ENCODE results near the gene MELTF. TPM values are rescaled to one million over a fixed set of nuclear protein-coding genes. Genes with fewer than 3 reads are reported as not detected.
A peak's percentile ranks its signal among the peaks of the same experiment; 100 is the strongest.

MELTF gene
- total RNA-seq, 1 donor from 2014 or later = 10.8 TPM

DNA sequence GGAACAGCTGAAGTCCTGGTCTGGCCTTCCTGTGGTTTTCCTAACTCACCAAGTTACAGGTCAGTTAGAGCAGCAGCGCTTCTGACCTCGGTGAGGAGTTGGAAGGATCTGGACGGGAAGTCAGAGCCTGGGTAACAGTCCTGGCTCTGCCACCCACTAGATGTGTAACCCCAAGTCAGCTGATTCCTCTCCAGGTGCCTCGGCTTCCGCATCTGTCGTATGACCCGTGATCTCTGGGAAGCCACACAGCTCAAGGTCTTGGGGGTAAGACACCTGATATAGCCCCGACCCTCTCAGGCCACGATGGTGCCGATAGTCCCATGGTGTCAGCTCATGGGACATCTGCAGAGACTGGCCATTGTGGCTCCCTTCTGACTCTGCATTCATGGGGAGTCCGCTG is 52.7 kb downstream of the MELTF start:
- intact Hi-C loops (cut with DNase I) = loop anchor here (5.0 kb wide), 1 partner anchor 210 kb away; no protein-coding TSS in a partner anchor

DNA sequence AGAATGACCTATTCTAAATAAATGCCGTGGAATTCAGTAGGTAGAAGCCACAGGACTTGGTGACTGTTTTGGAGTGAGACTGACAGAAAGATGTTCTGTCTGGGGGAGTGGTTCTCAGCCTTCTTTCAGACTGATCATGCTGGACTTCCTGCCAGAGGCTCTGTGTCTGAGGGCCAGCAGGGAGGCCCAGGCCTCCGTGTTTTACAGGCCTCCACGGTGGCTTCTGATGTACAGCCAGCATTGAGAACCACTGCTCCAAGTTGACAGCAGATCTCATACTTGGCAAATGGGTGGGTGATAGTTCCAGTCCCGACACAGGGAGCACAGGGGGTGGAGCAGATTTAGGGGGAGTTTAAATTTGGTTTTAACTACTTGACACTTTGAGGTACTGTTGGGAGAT is 54.3 kb downstream of the MELTF start:
- intact Hi-C loops (cut with DNase I) = loop anchor here (5.0 kb wide), 1 partner anchor 212 kb away; no protein-coding TSS in a partner anchor
- peak; percentile 61 for DNase-seq (ENCODE audit: low spot score)

More for the DNA sequence above, 52.7 kb downstream of the MELTF start:
- peak; percentile 67 for DNase-seq (ENCODE audit: low spot score)

DNA sequence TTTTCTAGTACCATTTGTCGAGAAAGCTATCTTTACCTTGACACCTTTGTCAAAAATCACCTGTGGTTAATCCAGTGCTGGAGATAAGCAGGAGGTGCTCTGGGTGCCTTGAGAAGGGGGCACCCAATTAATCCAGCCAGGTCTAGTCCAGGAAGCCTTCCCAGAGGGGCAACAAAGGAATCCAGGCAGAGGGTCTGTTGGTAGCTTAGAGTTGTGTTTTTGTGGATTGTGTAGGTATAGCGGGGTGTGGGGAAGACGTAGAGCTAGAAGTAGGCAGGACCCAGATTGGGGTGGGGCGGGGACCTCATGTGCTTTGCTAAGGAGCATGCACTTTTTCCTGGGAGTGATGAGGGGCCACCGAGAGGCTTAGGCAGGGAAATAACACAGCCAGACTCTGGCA is 55.0 kb downstream of the MELTF start:
- intact Hi-C loops (cut with DNase I) = loop anchor here (5.0 kb wide), 2 partner anchors 213 to 367 kb away; no protein-coding TSS in a partner anchor
- peak; percentile 9 for DNase-seq (ENCODE audit: low spot score)

DNA sequence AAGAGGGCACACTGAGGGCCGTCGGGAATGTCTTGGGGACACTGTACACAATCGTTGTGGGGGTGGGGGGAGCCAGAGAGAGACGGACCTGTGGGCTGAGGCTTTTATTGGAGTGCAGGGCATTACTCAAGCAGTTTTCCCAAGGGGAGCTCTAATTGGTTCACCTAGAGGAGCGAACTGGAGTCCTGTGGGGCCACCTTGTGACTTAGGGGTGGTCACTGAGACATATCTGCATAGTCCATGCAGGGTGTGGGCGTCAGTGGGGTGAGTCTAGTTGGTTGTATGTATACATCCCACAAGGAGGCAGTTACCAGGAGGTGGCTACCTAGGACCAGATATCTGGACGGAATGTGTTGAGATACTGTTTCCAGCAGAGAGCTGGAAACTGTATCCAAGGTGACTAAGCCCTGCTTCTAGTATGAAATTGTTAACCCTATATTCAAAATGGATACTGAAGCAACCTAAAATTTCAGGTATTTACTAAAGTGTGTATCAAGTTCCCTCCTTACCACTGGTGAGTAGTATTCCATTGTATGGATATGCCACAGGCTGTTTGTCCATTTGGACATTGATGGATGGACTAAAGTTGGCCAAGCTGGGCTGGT is 58.4 kb downstream of the MELTF start:
- intact Hi-C loops (cut with DNase I) = loop anchor here (5.0 kb wide), 1 partner anchor 364 kb away; no protein-coding TSS in a partner anchor
- DNase-seq (ENCODE audit: low spot score) = no peak

DNA sequence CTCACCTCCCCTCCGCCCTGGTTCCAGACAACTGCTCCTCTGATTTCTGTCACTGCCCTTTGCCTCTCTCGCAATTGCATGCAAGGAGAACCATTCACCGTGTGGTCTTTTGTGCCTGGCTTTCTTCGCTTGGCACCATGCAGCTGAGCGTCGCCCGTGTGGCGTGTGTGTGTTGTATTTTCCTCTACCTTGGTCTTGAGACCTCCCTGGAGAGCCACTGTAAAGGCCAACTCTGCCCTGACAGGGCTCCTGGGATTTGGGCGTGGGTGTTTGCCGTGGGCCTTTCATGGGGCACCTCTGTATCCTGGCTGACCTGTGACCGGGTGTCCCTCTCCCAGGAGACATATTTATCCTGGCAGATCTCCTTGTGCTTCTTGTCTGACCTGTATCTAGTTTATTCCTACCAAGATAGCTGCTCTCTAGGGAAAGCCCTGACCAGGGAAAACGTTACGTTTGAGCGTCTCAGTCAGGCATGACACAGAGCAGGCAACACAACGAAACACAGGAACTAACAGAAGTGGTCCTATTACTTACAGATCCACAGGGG is 59.0 kb downstream of the MELTF start:
- intact Hi-C loops (cut with DNase I) = loop anchor here (5.0 kb wide), 1 partner anchor 363 kb away; no protein-coding TSS in a partner anchor
- DNase-seq (ENCODE audit: low spot score) = no peak

DNA sequence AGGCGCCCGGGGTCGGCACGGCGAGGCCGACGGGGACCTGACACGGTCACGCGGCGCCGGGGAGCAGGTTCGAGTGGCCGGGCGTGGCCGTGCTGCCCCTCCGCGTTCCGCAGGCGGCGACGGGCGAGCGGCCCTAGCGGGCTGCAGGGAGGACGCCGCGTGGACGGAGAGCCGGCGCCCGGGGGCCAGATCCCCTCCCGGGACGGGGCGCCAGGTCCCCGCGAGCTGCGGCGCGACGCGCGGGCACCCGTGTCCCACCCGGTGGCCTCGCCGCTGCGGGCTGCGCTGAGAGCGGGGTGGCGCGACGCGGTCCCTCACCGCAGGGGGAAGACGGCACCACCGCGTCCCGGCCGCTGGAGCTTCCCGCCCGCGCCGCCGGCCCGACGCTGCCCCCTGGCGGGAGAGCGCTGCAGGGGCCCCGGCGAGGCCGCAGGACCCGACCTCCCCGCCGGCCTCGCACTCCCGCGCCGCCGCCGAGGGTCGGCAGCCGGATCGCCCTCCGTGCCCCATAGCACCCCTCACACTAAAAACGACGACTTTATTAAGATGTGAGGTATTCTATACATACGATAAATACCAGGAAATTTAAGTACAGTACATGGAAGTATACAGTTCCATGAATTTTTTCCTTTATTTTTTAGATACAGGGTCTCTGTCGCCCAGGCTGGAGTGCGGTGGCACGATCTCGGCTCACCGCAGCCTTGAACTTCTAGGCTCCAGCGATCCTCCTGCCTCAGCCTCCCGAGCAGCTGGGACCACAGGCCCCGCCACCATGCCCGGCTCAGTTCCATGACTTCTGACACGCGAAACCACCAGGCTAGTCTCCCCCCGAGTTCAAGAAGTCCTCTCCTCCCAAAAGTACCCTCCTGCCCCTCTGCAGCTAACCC is 59.7 kb downstream of the MELTF start:
- intact Hi-C loops (cut with DNase I) = loop anchor here (2.0 to 5.0 kb wide), 2 partner anchors 131 to 363 kb away; no protein-coding TSS in a partner anchor
- DNase-seq (ENCODE audit: low spot score) = peak; percentile 85

DNA sequence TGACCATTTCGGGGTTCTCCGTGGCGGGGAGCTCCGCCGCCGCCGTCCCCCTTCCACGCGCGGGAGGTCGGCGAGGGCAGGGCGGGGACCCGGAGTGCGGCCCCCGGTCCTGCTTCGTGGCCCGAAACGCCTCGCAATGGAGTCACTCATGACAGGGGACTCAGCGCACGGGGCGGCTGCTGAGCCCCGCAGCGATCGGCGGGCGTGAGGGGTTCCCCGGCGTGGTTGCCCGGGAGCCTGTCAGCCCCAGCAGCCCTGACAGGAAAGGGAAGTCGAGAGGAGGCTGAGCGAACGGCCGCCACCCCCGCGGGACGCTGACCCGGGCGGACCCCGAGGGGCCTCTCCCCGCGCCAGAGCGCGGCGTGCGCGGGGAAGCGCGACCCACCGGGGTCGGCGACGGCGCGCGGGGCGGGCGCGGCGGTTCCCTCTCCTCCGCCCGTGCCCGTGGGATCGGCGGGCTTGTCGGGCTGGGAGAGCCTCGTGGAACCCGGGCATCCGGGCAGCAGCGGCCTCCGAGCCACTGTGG is 60.4 kb downstream of the MELTF start:
- intact Hi-C loops (cut with DNase I) = loop anchor here (2.0 kb wide), 1 partner anchor 130 kb away; no protein-coding TSS in a partner anchor

DNA sequence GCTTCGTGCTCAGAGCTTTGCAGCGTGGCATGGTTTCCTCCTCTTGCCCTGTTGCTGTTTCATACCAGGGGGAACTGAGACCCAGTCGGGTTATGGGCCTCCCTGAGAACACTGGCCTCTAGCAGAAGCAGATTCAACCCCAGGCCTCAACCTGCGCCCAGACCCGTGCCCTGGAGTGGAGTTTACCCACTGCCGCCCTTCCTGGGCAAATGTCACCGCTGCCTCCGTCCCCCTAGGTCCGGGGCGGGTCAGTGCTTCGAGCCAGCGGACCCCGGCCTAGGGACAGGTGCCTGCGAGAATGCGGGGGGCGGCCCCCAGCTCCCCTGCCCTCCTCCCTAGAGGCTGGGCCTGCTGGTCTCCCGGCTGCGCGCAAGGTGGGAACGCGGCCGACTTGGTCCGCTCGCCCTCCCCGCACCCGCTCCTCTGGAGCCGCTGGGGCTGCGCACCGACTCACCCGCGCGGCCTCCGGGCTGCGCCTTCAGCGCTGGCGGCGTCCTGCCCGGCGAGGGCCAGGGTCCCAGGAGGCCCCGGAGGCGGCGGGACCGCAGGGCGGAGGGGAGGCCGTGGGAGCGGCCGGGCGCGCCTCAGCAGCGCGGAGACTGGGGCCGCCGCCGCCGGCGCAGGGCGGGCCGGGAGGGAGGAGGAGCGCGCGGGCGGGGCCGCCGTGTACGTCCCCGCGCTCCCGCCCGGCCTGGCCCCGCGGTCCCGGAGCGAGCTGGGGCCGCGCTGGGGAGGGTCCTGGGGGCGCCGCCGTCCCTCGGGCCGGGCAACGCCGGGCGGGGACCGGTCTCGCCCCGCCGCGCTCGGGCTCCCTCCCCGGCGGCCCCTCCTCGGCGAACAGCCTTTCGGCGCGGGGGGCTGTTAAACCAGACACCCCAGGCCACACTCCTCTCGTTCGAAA is 61.1 kb downstream of the MELTF start, which contains the start of gene PIGZ:
Gene PIGZ (minus strand): TSS at position 601 of the 901 bp plus-strand sequence. CDS start 16,802 bp downstream, outside the sequence.
- intact Hi-C loops (cut with DNase I) = loop anchor here (2.0 kb wide), 1 partner anchor 130 kb away; no protein-coding TSS in a partner anchor
- DNase-seq (ENCODE audit: low spot score) = no peak

More for the DNA sequence above, 60.4 kb downstream of the MELTF start:
- no peak for DNase-seq (ENCODE audit: low spot score)

DNA sequence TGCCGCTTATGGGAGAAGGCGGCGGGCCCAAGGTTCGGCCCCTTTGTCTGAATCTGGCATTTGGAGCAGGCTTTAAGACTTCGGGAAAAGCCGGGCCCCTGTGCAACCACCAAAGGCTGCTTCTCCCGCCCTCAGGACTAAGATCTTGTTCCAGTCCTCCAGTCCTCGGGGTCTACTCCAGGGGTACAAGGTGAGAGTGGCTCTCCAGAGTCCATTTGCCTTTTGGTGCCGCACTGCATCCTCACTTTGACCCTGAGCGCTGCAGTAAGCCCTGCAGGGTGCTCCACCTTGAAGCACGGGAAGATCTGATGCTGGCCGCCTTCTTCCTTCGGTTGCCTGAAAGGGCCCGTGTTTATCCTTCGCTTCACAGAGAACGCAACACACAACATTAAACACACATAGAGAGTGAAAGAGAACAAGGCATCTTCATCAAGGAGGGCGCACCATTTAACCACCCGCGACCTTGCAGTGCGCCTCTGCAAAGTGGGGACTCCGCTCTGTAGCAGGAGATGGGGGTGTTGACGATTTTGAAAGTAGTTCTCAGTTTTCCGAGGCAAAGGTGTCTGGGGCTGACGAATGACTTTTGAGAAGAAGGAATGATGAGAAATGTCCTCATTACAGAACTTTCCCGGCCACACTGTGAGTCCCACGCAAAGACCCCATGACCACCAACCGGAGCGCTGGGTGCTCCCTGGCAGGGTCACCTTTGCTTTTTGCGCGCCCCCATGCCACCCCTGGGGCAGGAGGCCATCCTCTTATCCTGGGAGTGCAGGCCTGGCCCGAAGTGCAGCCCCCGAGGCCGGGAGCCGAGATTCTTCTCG is 62.0 kb downstream of the MELTF start:
- intact Hi-C loops (cut with DNase I) = loop anchor here (2.0 kb wide), 1 partner anchor 129 kb away; no protein-coding TSS in a partner anchor
- DNase-seq (ENCODE audit: low spot score) = no peak

DNA sequence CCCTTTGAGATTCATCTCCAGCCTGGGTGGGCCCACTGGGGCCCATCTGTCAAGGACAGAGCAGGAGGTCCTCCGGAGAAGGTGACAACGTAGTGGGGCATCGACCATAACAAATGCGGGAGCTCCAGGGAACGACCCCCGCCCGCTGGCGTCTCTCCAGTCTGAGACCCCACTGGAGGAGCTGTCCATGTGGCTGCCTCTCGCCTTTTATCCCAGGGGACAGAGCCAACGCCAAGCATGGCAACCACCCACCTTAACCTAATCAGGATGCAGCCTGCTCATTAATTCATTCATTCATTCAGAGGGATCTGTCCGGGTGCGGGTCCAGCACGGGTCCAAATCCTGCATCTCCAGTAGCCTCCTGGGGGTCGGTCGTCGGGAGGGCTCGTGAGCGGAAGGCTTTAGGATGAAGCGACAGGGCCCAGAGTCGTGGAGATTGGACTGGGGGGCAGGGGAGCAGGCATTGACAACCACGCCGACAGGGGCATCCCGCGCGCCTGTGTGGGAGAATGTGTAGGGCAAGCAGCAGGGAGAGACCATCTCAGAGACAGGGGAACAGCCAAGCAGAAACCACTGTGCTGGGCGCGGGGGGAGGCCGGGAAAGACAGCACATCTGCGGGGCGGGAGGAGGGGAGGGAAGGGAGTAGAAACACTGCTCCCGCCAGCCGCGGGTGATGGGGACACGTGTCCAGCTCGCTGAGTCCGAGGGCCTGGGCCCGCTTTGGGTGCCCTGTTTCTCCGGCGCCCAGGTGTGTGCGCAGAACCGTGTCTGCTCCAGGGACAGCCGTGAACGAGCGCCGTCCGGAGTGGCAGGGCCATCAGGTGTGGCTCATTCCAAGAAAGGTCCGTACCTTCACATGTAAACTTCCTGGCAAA is 62.9 kb downstream of the MELTF start:
- intact Hi-C loops (cut with DNase I) = no loop called here
- DNase-seq (ENCODE audit: low spot score) = no peak

DNA sequence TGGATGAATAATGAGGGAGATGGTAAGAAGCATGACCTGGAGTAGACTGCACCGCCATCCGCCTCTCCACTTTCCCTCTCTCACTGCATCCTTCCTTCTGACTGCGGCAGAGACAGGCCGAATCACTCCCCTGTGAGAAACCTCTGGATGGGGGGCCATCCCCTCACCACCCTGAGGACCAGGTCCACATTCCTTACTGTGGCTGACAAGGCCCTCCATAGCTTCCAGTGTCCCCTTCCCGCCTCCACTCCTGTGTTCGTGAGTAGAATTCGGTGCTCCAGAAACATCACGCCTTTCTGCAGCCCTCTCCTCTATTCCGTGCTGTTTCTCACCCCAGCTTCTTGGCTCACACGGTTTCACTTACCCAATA is 63.8 kb downstream of the MELTF start:
- DNase-seq (ENCODE audit: low spot score) = no peak
- intact Hi-C loops (cut with DNase I) = no loop called here

DNA sequence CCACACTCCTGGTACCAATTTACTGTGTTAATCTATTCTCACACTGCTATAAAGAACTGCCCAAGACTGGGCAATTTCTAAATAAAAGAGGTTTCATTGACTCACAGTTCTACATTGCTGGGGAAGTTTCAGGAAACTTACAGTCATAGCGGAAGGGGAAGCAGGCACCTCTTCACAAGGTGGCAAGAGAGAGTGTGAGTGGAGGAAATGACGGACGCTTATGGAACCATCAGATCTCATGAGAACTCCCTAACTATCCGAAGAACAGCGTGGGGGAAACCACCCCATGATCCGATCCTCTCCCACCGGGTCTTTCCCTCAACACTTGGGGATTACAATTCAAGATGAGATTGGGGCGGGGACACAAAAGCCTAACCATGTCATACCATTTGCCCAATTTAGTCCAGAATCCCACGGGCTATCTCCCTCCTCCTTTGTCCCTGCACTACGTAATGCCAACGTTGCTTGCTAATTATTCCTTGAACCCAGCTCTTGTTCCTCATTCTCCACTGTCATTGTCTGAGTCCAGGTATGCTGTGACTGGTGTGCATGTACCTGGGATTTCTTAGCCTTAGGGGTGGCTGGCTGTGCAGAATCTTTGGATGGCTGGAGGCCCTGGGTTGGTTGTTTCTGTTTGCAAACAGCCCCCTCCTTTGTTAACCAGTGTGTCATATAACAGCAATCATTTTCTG is 64.4 kb downstream of the MELTF start:
- intact Hi-C loops (cut with DNase I) = no loop called here
- no peak for DNase-seq (ENCODE audit: low spot score)

DNA sequence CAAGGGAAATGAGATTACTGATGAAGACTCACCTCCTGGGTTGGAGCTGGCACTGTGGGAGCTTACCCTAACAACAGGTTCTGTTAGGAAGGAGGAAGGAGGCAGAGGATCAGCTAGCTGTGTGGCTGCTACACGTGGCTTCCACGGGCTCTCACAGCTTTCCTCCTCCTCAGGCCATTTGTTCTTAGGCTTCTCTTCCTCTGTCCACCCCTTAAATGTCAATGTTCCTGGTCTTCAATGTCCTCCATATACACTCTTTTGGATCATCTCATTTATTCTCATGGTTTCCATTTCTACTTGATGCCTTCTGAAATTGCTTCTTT is 66.0 kb downstream of the MELTF start:
- no peak for DNase-seq (ENCODE audit: low spot score)
- intact Hi-C loops (cut with DNase I) = no loop called here

DNA sequence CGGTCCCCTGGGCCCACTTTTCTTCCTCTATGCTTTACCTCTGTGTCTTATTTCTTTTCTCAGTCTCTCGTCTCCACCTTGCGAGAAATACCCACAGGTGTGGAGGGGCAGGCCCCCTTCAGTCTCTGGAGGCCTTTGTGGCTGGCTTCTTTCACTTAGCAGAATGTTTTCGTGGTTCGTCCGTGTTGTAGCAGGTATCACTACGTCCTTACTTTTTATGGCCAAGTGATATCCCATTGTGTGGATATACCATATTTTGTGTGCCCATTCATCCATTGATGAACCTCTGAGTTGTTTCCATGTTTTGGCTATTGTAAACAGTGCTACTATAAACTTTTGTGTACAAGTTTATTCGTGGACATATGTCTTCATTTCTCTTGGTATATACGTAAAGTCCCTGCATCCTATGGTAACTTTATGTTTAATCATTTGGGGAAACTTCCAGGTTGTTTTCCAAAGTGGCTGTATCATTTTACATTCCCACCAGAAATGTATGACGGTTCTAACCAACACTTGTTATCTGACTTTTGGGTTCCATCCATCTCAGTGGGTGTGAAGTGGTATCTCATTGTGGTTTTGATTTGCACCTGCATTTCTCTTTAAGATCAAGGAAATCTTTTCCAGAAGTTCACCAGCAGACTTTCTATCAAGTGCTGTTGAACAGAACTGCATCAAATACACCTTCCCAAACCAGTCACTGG is 66.5 kb downstream of the MELTF start:
- no peak for DNase-seq (ENCODE audit: low spot score)
- intact Hi-C loops (cut with DNase I) = no loop called here

DNA sequence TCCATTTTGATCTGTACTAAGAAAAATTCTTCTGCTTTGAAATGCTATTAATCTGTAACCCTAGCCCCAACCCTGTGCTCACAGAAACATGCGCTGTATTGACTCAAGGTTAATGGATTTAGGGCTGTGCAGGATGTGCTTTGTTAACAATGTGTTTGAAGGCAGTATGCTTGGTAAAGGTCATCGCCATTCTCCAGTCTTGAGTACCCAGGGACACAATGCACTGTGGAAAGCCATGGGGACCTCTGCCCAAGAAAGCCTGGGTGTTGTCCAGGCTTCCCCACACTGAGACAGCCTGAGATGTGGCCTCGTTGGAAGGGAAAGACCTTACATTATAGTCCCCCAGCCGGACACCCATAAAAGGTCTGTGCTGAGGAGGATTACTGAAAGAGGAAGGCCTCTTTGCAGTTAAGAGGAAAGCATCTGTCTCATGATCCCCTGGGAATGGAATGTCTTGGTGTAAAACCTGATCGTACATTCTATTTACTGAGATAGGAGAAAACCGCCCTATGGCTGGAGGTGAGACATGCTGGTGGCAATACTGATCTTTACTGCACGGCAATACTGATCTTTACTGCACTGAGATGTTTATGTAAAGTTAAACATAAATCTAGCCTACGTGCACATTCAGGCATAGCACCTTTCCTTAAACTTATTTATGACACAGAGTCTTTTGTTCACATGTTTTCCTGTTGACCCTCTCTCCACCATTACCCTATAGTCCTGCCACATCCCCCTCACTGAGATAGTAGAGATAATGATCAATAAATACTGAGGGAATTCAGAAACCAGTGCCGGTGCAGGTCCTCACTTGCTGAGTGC is 67.3 kb downstream of the MELTF start:
- no peak for DNase-seq (ENCODE audit: low spot score)
- intact Hi-C loops (cut with DNase I) = no loop called here

Data from cardiac septum (tissue), 1 donor.